ENCODE data around the gene NMT1.
A peak's percentile ranks its signal among the peaks of the same experiment; 100 is the strongest.
"Not testable (repeated sequence)": the region's sequence is repeated elsewhere in the genome, so short reads cannot be mapped to it uniquely, and the experiment has no call there.

The NMT1 gene

DNA sequence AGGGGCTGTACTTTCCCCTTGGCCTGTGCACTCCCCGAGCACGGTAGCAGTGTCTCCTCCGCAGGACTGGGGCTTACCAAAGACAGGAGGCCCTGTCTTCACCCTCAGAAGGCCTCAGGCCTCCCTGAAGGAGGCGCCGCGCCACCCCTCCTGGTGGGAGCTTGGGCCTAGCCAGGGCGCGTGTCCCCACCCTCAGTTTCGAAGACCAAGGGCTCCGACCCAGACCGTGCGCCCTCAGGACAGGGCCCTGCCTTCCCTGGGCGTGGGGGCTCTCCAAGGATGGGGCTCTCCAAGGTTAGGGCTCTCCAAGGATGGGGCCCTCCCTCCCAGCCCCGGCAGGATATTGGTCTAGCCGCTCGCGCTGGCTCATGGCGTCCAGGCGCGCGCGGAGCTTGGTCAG, 59.4 kb downstream of the NMT1 start:
- no peak for DNase-seq (ENCODE audit: low read depth)

DNA sequence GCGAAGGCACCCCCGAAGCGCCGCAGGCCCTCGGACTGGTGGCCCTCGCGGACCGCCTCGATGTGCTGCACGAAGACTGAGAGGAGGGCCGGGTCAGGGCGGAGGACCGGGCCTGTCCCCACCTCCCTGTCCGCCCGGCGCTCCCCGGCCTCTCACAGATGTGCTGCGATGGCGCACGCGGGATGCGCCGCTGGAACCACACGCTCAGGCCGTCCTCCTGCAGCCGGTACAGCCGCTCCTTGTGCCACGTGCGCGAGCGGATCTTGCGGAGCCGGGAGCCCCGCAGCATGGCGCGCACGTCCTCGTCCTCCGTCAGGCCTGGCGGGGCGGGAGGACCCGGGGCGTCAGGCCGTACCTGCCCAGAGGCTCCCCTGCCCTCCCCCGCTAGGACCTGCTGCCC, 59.9 kb downstream of the NMT1 start:
- DNase-seq (ENCODE audit: low read depth): no peak

- DNase-seq (ENCODE audit: low read depth): no peak
Observed at GRCh38 chr17:45123076-45123770, 62.1 kb downstream of the NMT1 start.

GRCh38 chr17:45123930-45124796, 63.0 kb downstream of the NMT1 start:
- DNase-seq (ENCODE audit: low read depth): peak; percentile 91

- not testable (repeated sequence) for DNase-seq (ENCODE audit: low read depth)
Observed at GRCh38 chr17:45124797-45125122, 63.6 kb downstream of the NMT1 start.

- no peak for DNase-seq (ENCODE audit: low read depth)
Observed at GRCh38 chr17:45125509-45125908, 64.4 kb downstream of the NMT1 start.

DNA sequence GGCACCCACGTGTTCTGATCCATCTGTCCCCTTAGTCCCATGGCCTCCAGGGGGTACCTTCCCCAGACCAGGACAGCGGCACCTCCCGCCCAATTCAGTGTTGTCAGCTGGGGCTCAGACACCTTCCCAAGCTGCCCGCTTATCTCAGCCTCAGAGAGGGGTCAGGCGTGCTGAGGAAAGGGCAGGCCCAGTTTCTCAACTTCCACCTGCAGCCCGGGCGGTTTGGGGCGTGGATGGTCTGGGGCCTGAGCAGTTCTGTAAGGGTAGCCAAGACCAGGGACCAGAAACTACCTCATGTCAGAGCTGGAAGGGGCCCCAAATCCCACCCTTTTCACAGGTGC, 66.1 kb downstream of the NMT1 start:
- DNase-seq (ENCODE audit: low read depth): no peak

DNA sequence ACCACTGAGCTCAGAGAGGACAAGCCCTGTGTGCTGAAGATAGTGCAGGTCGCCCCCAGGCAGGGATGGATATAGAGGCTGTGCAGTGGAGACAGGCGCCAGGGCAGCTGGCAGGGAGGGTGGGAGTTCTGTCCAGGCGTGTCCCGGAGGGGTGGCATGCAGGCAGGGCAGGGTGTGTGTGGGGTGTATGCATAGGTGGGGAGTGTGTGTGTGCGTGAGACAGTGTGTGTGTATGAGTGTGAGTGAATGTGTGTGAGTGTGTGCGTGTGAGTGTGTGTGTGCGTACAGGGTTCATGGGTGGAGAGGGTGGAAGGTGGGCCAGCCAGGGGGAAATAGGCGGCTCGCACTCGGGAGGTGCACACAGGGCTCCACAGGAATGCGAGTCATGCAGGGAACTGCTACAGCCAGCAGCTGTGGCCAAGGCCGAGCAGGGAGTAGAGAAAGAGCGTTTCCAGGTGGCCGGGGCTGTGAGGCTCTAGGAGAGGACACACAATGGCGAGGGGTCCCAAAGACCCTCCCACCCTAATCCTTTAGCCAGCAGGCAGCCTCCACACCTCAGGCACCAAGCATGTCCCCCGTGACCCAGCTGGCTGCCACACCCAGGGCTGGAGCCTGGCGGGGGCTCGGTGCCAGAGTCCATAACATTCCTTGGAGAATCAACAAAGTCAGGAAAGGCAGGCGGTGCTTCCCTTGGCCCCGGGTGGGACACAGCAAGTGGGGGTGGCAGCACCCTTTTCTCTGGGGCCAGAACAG, 66.6 kb downstream of the NMT1 start:
- peak; percentile 47 for DNase-seq (ENCODE audit: low read depth)

- DNase-seq (ENCODE audit: low read depth): no peak
Observed at GRCh38 chr17:45128331-45128730, 67.2 kb downstream of the NMT1 start.

DNA sequence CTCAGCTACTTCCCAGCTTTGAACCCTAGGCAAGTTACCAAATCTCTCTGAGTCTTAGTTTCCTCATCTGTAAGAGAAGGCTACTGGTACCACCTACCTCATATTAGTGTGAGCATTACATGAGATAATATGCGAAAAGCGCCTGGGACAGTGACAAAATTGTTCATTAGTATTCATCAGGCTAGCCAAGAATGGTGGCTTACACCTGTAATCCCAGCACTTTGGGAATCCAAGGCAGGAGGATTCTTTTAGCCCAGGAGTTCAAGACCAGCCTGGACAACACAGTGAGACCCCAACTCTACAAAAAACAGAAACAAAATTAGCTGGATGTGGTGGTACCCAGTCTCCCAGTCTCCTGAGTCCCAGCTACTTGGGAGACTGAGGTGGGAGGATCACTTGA, 67.9 kb downstream of the NMT1 start:
- DNase-seq (ENCODE audit: low read depth): no peak

GRCh38 chr17:45129426-45129939, 68.4 kb downstream of the NMT1 start:
- DNase-seq (ENCODE audit: low read depth): peak; percentile 86

DNA sequence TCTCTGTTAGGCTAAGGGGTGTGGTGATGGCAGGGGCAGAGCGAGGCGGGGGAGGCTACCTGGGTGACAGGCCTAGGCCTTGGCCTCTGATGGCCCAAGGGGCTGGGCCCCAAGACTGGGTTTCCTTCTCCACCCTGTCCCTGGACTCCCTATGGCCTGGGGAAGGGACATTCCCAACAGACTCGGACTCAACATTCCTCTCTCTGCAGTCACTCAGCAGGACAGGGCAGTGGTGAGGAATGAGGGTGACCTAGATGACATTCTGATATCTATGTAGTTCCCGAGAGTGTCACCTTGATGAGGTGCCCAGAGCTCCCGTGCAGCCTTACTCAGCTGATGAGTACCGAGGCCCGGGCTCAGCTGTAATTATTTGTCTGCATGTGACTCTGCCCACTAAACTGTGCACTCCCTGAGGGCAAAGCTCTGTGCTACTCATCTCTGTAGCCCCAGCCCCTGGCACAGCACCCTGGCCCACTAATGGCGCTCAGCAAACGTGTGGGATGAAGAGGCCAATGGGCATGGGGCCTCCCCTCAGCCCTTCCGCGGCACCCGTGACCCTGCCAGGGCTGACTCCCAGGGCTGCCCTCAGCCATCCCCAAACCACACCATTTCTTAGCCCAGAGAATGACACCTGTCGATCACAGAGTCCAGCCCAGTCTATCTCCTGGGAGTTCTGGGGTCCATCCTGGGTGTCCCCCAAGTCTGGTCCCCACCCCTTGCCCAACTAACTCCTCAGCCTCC, 69.0 kb downstream of the NMT1 start:
- DNase-seq (ENCODE audit: low read depth): no peak

GRCh38 chr17:45130681-45131615, 69.8 kb downstream of the NMT1 start:
- no peak for DNase-seq (ENCODE audit: low read depth)

GRCh38 chr17:45131616-45132319, 70.7 kb downstream of the NMT1 start:
- no peak for DNase-seq (ENCODE audit: low read depth)

DNA sequence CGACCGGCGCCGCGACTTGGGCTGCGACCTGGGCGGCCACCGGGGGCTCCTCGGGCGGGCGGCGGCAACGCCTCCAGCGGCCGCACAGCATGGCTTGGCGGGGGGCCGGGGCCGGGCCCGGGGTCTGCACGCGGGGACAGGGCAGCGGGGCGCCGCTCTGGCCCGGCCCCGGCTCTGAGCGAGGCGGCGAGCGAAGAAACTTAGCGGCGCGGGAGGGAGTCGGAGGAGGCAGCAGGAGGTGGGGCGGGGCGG, 71.1 kb downstream of the NMT1 start, which contains the start of gene PLCD3:
Gene PLCD3, minus strand, starts transcription at position 196 of the 252 bp plus-strand sequence. Its CDS starts 105 bp downstream, at position 91.
- DNase-seq (ENCODE audit: low read depth): no peak

- DNase-seq (ENCODE audit: low read depth): peak; percentile 78
Observed at GRCh38 chr17:45132572-45133463, 71.7 kb downstream of the NMT1 start.

GRCh38 chr17:45135192-45135977, 74.3 kb downstream of the NMT1 start, which contains the start of gene ACBD4:
ACBD4 (plus strand) TSS chr17:45135687; CDS start chr17:45136145, 458 bp downstream.
- DNase-seq (ENCODE audit: low read depth): peak; percentile 94
